Measurements from ENCODE around the gene BABAM2.

DNA sequence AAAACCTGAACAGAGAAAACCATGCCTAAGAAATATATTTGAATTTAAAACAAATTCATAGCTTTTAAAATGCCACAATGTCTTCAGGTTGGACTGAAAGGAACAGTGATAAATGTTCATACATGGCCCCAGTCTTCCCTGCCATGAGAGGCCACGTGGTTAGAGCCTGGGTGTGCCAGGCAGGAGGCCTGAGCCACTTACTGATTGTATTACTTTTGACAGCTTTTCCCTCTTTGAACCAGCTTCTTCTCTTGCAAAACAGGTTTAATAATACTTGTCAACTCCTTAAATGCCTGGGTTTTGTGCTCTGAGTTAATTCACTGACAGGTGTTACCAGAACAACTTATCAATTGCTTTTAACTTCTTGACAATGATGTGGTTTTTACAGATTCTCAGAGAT lies 27.4 kb upstream of the BABAM2 start:
- TF ChIP-seq, protein P1, sequence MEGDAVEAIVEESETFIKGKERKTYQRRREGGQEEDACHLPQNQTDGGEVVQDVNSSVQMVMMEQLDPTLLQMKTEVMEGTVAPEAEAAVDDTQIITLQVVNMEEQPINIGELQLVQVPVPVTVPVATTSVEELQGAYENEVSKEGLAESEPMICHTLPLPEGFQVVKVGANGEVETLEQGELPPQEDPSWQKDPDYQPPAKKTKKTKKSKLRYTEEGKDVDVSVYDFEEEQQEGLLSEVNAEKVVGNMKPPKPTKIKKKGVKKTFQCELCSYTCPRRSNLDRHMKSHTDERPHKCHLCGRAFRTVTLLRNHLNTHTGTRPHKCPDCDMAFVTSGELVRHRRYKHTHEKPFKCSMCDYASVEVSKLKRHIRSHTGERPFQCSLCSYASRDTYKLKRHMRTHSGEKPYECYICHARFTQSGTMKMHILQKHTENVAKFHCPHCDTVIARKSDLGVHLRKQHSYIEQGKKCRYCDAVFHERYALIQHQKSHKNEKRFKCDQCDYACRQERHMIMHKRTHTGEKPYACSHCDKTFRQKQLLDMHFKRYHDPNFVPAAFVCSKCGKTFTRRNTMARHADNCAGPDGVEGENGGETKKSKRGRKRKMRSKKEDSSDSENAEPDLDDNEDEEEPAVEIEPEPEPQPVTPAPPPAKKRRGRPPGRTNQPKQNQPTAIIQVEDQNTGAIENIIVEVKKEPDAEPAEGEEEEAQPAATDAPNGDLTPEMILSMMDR (IDR thresholded peaks at IDR 0.05; ENCODE audit: poor library complexity) = no peak
- no peak for TF ChIP-seq EZH2 (IDR thresholded peaks at IDR 0.05; ENCODE audit: borderline replicate concordance)
- no peak for TF ChIP-seq EZH2phosphoT487 (IDR thresholded peaks at IDR 0.05; ENCODE audit: low read depth, severe bottlenecking, unreplicated experiment)

All from hepatocyte (in vitro differentiated cells).